A549 (cell line): ENCODE results near the gene PPIE. TPM values are rescaled to one million over a fixed set of nuclear protein-coding genes. Genes with fewer than 3 reads are reported as not detected.

Experiments
- ATAC-seq, 2 experiments: fragments of 200-7000 bp in 1 of 2; fragments of >200 bp in 1 of 2; cut with Nextera tagmentation in 1 of 2; cut with Tn5 transposase in 1 of 2; 3 replicates each; pipeline versions ENCODE4 v1.8.0 to v1.9.1; 2018 to 2020; ENCODE audit warnings: mild to moderate bottlenecking in 1 of 2, moderate library complexity in 1 of 2
- CTCF ChIA-PET: fragments of 300-600 bp; sonication (Branson Sonifier 250); formaldehyde crosslinking; extraction: SDS; loops from one replicate; lab custom pipeline; 2021; ENCODE audit warnings: antibody characterized with exemption, inconsistent platforms; lab: Yijun Ruan, JAX
- POLR2A ChIA-PET: fragments of 350-600 bp; formaldehyde crosslinking; extraction: SDS; loops from one replicate; lab custom pipeline; 2021; ENCODE audit warnings: antibody characterized with exemption, inconsistent platforms; lab: Yijun Ruan, JAX
- DNase-seq, 2 experiments: peaks; one replicate each; pipeline versions ENCODE4 v3.0.0 to v3.0.0-alpha.2; 2011 to 2016; ENCODE audit warnings: low read depth in 1 of 2, low spot score in 1 of 2
- FAIRE-seq: peaks from 2 replicates; lab custom pipeline; 2011; peaks lifted over from hg19 to GRCh38; lab: Jason Lieb, UNC
- H3K27ac ChIP-seq, 2 experiments: fragments of >200 bp; sonication (Bioruptor Twin); formaldehyde crosslinking; 3 replicates each; pipeline ENCODE4 v1.5.1; 2016 to 2017
- H3K4me1 ChIP-seq: fragments of >200 bp; sonication (Bioruptor Twin); formaldehyde crosslinking; 3 replicates; pipeline ENCODE4 v1.6.1; 2016
- H3K4me2 ChIP-seq: fragments of >200 bp; sonication (Bioruptor Twin); formaldehyde crosslinking; 3 replicates; pipeline ENCODE4 v1.6.1; 2016
- H3K4me3 ChIP-seq: fragments of >200 bp; sonication (Bioruptor Twin); formaldehyde crosslinking; 3 replicates; pipeline ENCODE4 v1.5.1; 2016
- H3K9me3 ChIP-seq: fragments of >200 bp; sonication (Bioruptor Twin); formaldehyde crosslinking; 3 replicates; pipeline ENCODE4 v1.6.1; 2016
- ATOH8 ChIP-seq: fragments of 250-450 bp; sonication (Bioruptor Pico); IDR thresholded peaks from 2 replicates; pipeline ENCODE4 v1.5.0; 2020; ENCODE audit warnings: low read depth, mild to moderate bottlenecking, moderate library complexity
- CBX8 ChIP-seq: fragments of 200-600 bp; sonication (generic); IDR thresholded peaks from 2 replicates; pipeline ENCODE4 v1.6.1; 2016
- CHD4 ChIP-seq: fragments of 200-600 bp; sonication (generic); IDR thresholded peaks from 2 replicates; pipeline ENCODE4 v1.6.1; 2016; ENCODE audit warnings: antibody characterized with exemption, mild to moderate bottlenecking, borderline replicate concordance
- CTCF ChIP-seq: fragments of >200 bp; sonication (Bioruptor Twin); formaldehyde crosslinking; IDR thresholded peaks from 3 replicates; pipeline ENCODE4 v1.5.1; 2016
- EP300 ChIP-seq, 2 experiments: fragments of >200 bp; sonication (Bioruptor Twin); formaldehyde crosslinking; IDR thresholded peaks; 2 replicates in 1 of 2; 3 replicates in 1 of 2; pipeline ENCODE4 v1.6.1; 2016 to 2017
- FOSB ChIP-seq: fragments of 250-450 bp; sonication (Bioruptor Pico); IDR thresholded peaks from 2 replicates; pipeline ENCODE4 v1.5.0; 2020; ENCODE audit warnings: mild to moderate bottlenecking, moderate library complexity
- HDAC2 ChIP-seq: fragments of 200-600 bp; sonication (generic); IDR thresholded peaks from 2 replicates; pipeline ENCODE4 v1.6.1; 2016
- JUNB ChIP-seq: fragments of >200 bp; sonication (Bioruptor Twin); formaldehyde crosslinking; IDR thresholded peaks from 2 replicates; pipeline ENCODE4 v1.6.1; 2016
- KDM1A ChIP-seq: fragments of 200-600 bp; sonication (generic); IDR thresholded peaks from 2 replicates; pipeline ENCODE4 v1.6.1; 2016; ENCODE audit warnings: low read depth, mild to moderate bottlenecking
- MYC ChIP-seq: IDR thresholded peaks from 2 replicates; pipeline ENCODE4 v1.6.1; 2012; ENCODE audit warnings: mild to moderate bottlenecking, inconsistent platforms, low read length, improper control_type of control experiment, borderline replicate concordance
- PBX3 ChIP-seq: IDR thresholded peaks from 2 replicates; pipeline ENCODE4 v1.6.1; 2012
- REST ChIP-seq: fragments of 200-600 bp; sonication (generic); IDR thresholded peaks from 2 replicates; pipeline ENCODE4 v1.6.1; 2016; ENCODE audit warnings: antibody characterized with exemption, mild to moderate bottlenecking, moderate library complexity
- SREBF2 ChIP-seq: fragments of 450-650 bp; IDR thresholded peaks from 2 replicates; pipeline ENCODE4 v1.6.1; 2014; ENCODE audit warnings: mild to moderate bottlenecking, moderate library complexity
- TFCP2L1 ChIP-seq: fragments of 250-450 bp; sonication (Bioruptor Pico); IDR thresholded peaks from 2 replicates; pipeline ENCODE4 v1.5.0; 2021; ENCODE audit warnings: mild to moderate bottlenecking
- ZFP36 ChIP-seq: fragments of 450-650 bp; IDR thresholded peaks from 2 replicates; pipeline ENCODE4 v1.6.1; 2014; ENCODE audit warnings: borderline replicate concordance; ENCODE audit not compliant: partially characterized antibody
- ZNF302 ChIP-seq: fragments of 250-450 bp; sonication (Bioruptor Pico); IDR thresholded peaks from 2 replicates; pipeline ENCODE4 v1.9.0; 2021; ENCODE audit warnings: inconsistent platforms, mild to moderate bottlenecking, moderate library complexity
- ZSCAN20 ChIP-seq: fragments of 250-450 bp; sonication (Bioruptor Pico); IDR thresholded peaks from 2 replicates; pipeline ENCODE4 v1.8.0; 2022; ENCODE audit warnings: mild to moderate bottlenecking, moderate library complexity
- WGBS: methylation state at CpG from one replicate; pipeline ENCODE4 v1.1.6; 2017; ENCODE audit errors: missing lambda C conversion rate; 5-methylcytosine and 5-hydroxymethylcytosine counted together
- polyA plus RNA-seq, 4 experiments: library from polyadenylated mRNA; depleted of rRNA in 3 of 4; stranded (reverse); fragments of >200 nt; fragmentation: RNase III in 1 of 4; extraction: RNeasy Plus Mini Kit Qiagen cat#74134 plus additional on column Dnase treatment in 1 of 4; gene quantifications; 2 replicates in 3 of 4; 3 replicates in 1 of 4; pipeline ENCODE4 v1.2.3, GENCODE V29; 2011 to 2017

Gene PPIE
- polyA plus RNA-seq, 2 of the 4 experiments (the other 2 are of a cell fraction), result 46.6 to 75.6 TPM

GRCh38 chr1:39755965-39756659, 17.4 kb downstream of the PPIE start (continued):
- no peak for TF ChIP-seq REST
- TF ChIP-seq, all 56 proteins: peak for 0

- Histone ChIP-seq H3K4me1 (no peaks in the 10 kb centered on the region), H3K4me2 (no peak overlapping the region), H3K4me3 (no peak overlapping the region), H3K27ac (no peak overlapping the region), H3K9me3 (no peaks in the 10 kb centered on the region)
- FAIRE-seq, result no peak
- no peak for ATAC-seq
- POLR2A ChIA-PET, result no interaction called here
- no peak for TF ChIP-seq CBX8
- no peak for TF ChIP-seq MYC
- TF ChIP-seq EP300 (IDR thresholded peaks at IDR 0.05), result no peak
- TF ChIP-seq JUNB, result no peak
- WGBS, result 79% methylated on average over 5 of the region's 5 CpGs
- CTCF ChIA-PET, result no interaction called here
- no peak for DNase-seq
Measured at GRCh38 chr1:39757501-39757900, 18.8 kb downstream of the PPIE start.

- WGBS, result 100% methylated on average over 7 of the region's 16 CpGs
- TF ChIP-seq ZSCAN20 (CRISPR knock-in tag), result no peak
- TF ChIP-seq CTCF, result no peak
- ATAC-seq (no peak), FAIRE-seq (no peak), DNase-seq (no peak)
- ChIA-PET CTCF (no interaction called here), POLR2A (no interaction called here)
- Histone ChIP-seq H3K9me3 (no peaks in the 10 kb centered on the region), H3K4me3 (no peak overlapping the region), H3K27ac (no peak overlapping the region), H3K4me2 (no peak overlapping the region), H3K4me1 (no peaks in the 10 kb centered on the region)
Measured at GRCh38 chr1:39758556-39759435, 20.1 kb downstream of the PPIE start.

- POLR2A ChIA-PET, result no interaction called here
Measured at GRCh38 chr1:39759436-39759726, 20.7 kb downstream of the PPIE start.

More at GRCh38 chr1:39759436-39759726, 20.7 kb downstream of the PPIE start:
- FAIRE-seq (no peak), ATAC-seq (no peak), DNase-seq (no peak)
- Histone ChIP-seq H3K4me2 (no peak overlapping the region), H3K27ac (no peak overlapping the region), H3K9me3 (no peaks in the 10 kb centered on the region), H3K4me1 (no peaks in the 10 kb centered on the region), H3K4me3 (no peak overlapping the region)
- TF ChIP-seq CHD4 (no peak), TFCP2L1 (CRISPR knock-in tag) (no peak), HDAC2 (no peak), PBX3 (no peak), SREBF2 (no peak), EP300 (IDR thresholded peaks at IDR 0.05) (no peak), FOSB (CRISPR knock-in tag) (no peak), ZFP36 (no peak), KDM1A (no peak), CBX8 (no peak), ZNF302 (CRISPR knock-in tag) (no peak), ATOH8 (CRISPR knock-in tag) (no peak)
- CTCF ChIA-PET, result no interaction called here
